Tibial artery (tissue), 4 donors: Measurements from ENCODE around the gene ANAPC4.
"Not testable (repeated sequence)": the region's sequence is repeated elsewhere in the genome, so short reads cannot be mapped to it uniquely, and the experiment has no call there.

ENCODE experiments used
- DNase-seq, 2 donors: peaks; one replicate each; pipeline ENCODE4 v3.0.0-alpha.2; 2019
- H3K27ac ChIP-seq, 2 donors: fragments of 200-600 bp; sonication (generic) in 1 of 2; 1 replicate in 1 of 2; 2 replicates in 1 of 2; pipeline ENCODE4 v1.5.1; 2018 to 2019; ENCODE audit warnings: mild to moderate bottlenecking in 1 of 2
- H3K27me3 ChIP-seq, 2 donors: fragments of 200-600 bp; sonication (generic) in 1 of 2; one replicate each; pipeline versions ENCODE4 v1.5.1 to v1.6.0; 2016 to 2019
- H3K36me3 ChIP-seq, 3 donors: fragments of 200-600 bp; sonication (generic) in 2 of 3; one replicate each; pipeline ENCODE4 v1.5.1; 2016 to 2019; ENCODE audit warnings: mild to moderate bottlenecking in 2 of 3
- H3K4me1 ChIP-seq, 4 donors: fragments of 200-600 bp; sonication (generic) in 2 of 4; 1 replicate in 3 of 4; 2 replicates in 1 of 4; pipeline ENCODE4 v1.5.1; 2016 to 2019
- H3K4me3 ChIP-seq, 2 donors: fragments of 200-600 bp; sonication (generic) in 1 of 2; 1 replicate in 1 of 2; 2 replicates in 1 of 2; pipeline ENCODE4 v1.5.1; 2018 to 2019; ENCODE audit warnings: mild to moderate bottlenecking in 2 of 2
- H3K9me3 ChIP-seq, 3 donors: fragments of 200-600 bp; sonication (generic) in 1 of 3; one replicate each; pipeline ENCODE4 v1.5.1; 2016 to 2019
- CTCF ChIP-seq, 2 experiments: fragments of 200-600 bp in 1 of 2; fragments of 450-650 bp in 1 of 2; IDR thresholded peaks; one replicate each; pipeline ENCODE4 v1.5.1; 2017 to 2019; ENCODE audit warnings: antibody characterized with exemption in 2 of 2, mild to moderate bottlenecking in 1 of 2, moderate library complexity in 1 of 2
- intact Hi-C: fragments of 100-400 bp; cut with DNase I; formaldehyde crosslinking; loops from one replicate; pipeline ENCODE4 v1.15.0; 2023; ENCODE audit warnings: low total_unique reads

ANAPC4 gene

GRCh38 chr4:25376754-25377571 is at the start of gene ANAPC4:
ANAPC4 (plus strand) TSS chr4:25377263; CDS start chr4:25377428, 165 bp downstream.
- Histone ChIP-seq H3K27me3 (no peaks in the 10 kb centered on the region), H3K4me1 (peaks cover 0 to 20% (median 15%) of the 10 kb centered on the region in 4 donors), H3K9me3 (no peaks in the 10 kb centered on the region), H3K4me3 (peak within 1 kb of the TSS; percentile 68 to 97), H3K27ac (peak within 1 kb of the TSS; percentile 80 to 86), H3K36me3 (peaks cover 0 to 14% (median 12%) of the 10 kb centered on the region in 3 donors)
- DNase-seq = peak; percentile 93 to 97
- intact Hi-C loops = no loop called here
- peak in 1 of 2 experiments; percentile 22 for TF ChIP-seq CTCF (IDR thresholded peaks at IDR 0.05)

- DNase-seq, H3K4me1 ChIP-seq, H3K9me3 ChIP-seq, intact Hi-C loops, H3K27ac ChIP-seq, H3K4me3 ChIP-seq, H3K27me3 ChIP-seq, H3K36me3 ChIP-seq: not testable (repeated sequence)
These were observed 48.6 kb upstream of the ANAPC4 start for GRCh38 chr4:25328463-25328862.

GRCh38 chr4:25330335-25330734 is 46.7 kb upstream of the ANAPC4 start:
- no peak overlapping the region for H3K27ac ChIP-seq
- peaks cover 0 to 5% (median 0%) of the 10 kb centered on the region in 3 donors for H3K36me3 ChIP-seq
- H3K4me1 ChIP-seq = peaks cover 0 to 10% (median 5%) of the 10 kb centered on the region in 4 donors
- H3K27me3 ChIP-seq = no peaks in the 10 kb centered on the region
- no peak for TF ChIP-seq CTCF (IDR thresholded peaks at IDR 0.05)
- H3K9me3 ChIP-seq = no peaks in the 10 kb centered on the region
- no peak for DNase-seq
- intact Hi-C loops = no loop called here
- no peak overlapping the region for H3K4me3 ChIP-seq

DNA sequence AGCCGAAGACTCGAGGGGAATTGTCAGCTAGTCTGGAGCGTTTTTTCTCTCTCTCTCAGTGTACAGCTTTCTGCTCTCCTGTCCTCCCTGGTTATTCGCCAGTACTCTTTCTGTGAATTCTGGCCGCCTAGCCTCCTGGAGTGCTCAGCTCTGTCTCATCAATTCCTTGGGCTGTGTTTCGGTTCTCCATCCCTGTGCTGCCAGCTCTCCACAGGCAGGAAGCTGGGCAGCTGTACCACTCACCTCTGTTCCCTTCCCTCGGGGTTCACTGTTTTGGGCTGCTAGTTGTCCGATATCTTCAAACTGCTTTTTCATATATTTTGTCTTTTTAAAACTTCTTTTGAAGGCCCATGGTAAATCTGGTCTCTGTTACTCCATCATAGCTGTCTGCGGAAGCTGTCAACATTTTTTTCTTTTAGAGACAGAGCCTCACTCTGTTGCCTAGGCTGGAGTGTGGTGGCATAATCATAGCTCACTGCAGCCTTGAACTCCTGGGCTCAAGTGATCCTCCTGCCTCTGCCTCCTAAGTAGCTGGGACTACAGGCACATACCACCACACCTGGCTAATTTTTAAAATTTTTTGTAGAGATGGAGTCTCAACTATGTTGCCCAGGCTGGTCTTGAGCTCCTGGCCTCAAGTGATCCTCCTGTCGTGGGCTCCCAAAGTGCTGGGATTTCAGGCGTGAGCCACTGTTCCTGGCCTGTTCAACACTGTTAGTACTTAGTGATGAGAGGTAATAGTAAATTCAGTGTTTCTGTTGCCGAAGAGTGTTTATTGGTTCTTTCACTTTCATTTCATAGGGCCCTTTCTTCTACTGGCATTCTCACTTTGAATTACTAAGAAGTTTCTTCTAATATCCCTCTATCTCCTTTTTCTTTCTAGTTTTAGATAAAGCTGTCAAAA is 45.9 kb upstream of the ANAPC4 start:
- TF ChIP-seq CTCF (IDR thresholded peaks at IDR 0.05) = no peak
- DNase-seq = no peak
- H3K27ac ChIP-seq = peak overlapping the region in 1 of 2 donors; percentile 14
- H3K27me3 ChIP-seq = no peaks in the 10 kb centered on the region
- peaks cover 0 to 13% (median 0%) of the 10 kb centered on the region in 3 donors for H3K36me3 ChIP-seq
- no peaks in the 10 kb centered on the region for H3K9me3 ChIP-seq
- intact Hi-C loops = no loop called here
- peak overlapping the region in 1 of 2 donors; percentile 6 for H3K4me3 ChIP-seq
- peaks cover 0 to 10% (median 5%) of the 10 kb centered on the region in 4 donors for H3K4me1 ChIP-seq

DNA sequence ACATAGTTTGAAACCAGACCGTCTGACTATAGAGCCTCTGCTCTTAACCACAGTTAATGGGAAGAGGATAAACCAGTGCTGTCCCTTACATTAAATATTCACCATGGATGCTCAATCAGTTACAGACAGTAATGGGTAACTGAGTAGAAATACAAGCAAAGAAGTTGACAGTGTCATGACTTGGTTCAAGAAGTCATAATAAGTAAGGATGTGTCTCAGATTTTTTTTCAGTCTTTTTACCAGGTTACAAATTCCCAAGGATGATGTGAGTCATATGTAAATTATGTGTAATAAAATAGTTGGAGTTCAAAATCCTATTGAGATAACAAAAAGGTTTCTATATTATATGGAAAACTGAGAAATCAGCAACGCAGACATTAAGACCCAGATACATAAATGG is 33.4 kb upstream of the ANAPC4 start:
- H3K4me3 ChIP-seq = no peak overlapping the region
- H3K27ac ChIP-seq = no peak overlapping the region
- no peak for TF ChIP-seq CTCF (IDR thresholded peaks at IDR 0.05)
- DNase-seq = no peak
- H3K9me3 ChIP-seq = no peaks in the 10 kb centered on the region
- H3K36me3 ChIP-seq = peaks cover 0 to 9% (median 5%) of the 10 kb centered on the region in 3 donors
- no peaks in the 10 kb centered on the region for H3K27me3 ChIP-seq
- no peaks in the 10 kb centered on the region for H3K4me1 ChIP-seq
- intact Hi-C loops = no loop called here
